K562 (cell line): ENCODE measurements around the gene TAS2R43. TPM values are rescaled to one million over a fixed set of nuclear protein-coding genes. Genes with fewer than 3 reads are reported as not detected.

ENCODE experiments used
- ATAC-seq: fragments of 200-7000 bp; cut with Tn5 transposase; 3 replicates; pipeline ENCODE4 v1.9.1; 2020; ENCODE audit warnings: moderate library complexity
- BruUV-seq: library from RNA; stranded (reverse); fragments of 400-500 nt; replicated peaks from 2 replicates; lab custom pipeline; 2021; lab: Mats Ljungman, UMichigan
- CTCF ChIA-PET: fragments of 300-600 bp; formaldehyde crosslinking; extraction: SDS; loops from one replicate; lab custom pipeline; 2021; ENCODE audit warnings: low intra/inter-chr PET ratio; lab: Yijun Ruan, JAX
- POLR2A ChIA-PET: fragments of 300-600, 350-650 bp; sonication (Branson Sonifier 250); formaldehyde crosslinking; extraction: SDS; loops from one replicate; lab custom pipeline; 2021; ENCODE audit warnings: antibody characterized with exemption, inconsistent platforms; lab: Yijun Ruan, JAX
- DNase-seq, 4 experiments: peaks; one replicate each; pipeline versions ENCODE4 v3.0.0 to v3.0.0-alpha.2; 2011 to 2018; ENCODE audit warnings: low spot score in 3 of 4, mixed read lengths in 3 of 4; ENCODE audit errors: extremely low read depth in 1 of 4
- FAIRE-seq: peaks from 2 replicates; lab custom pipeline; 2011; peaks lifted over from hg19 to GRCh38; lab: Jason Lieb, UNC
- H2AFZ ChIP-seq: 2 replicates; pipeline ENCODE4 v1.6.0; 2011; ENCODE audit warnings: low read depth, low read length, control low read depth, inconsistent platforms
- H3K27ac ChIP-seq: fragments of 200-600 bp; 3 replicates; pipeline ENCODE4 v1.8.0; 2011; ENCODE audit warnings: low read depth, mild to moderate bottlenecking, control low read depth, inconsistent platforms, low read length, moderate library complexity, mixed read lengths; ENCODE audit errors: extremely low read depth
- H3K27me3 ChIP-seq, 2 experiments: fragments of 300-600 bp in 1 of 2; 2 replicates in 1 of 2; 3 replicates in 1 of 2; pipeline versions ENCODE4 v1.6.0 to v1.8.0; 2011; ENCODE audit warnings: inconsistent platforms in 2 of 2, low read length in 2 of 2, mild to moderate bottlenecking in 1 of 2, mixed read lengths in 1 of 2, moderate library complexity in 1 of 2; ENCODE audit not compliant: control insufficient read depth in 2 of 2, insufficient read depth in 2 of 2
- H3K36me3 ChIP-seq: fragments of 300-600 bp; 3 replicates; pipeline ENCODE4 v1.8.0; 2011; ENCODE audit warnings: mild to moderate bottlenecking, low read length, inconsistent platforms; ENCODE audit not compliant: control insufficient read depth, insufficient read depth
- H3K4me1 ChIP-seq, 2 experiments: fragments of 200-600 bp in 1 of 2; replicated peaks in 1 of 2; 2 replicates in 1 of 2; 3 replicates in 1 of 2; pipeline versions ENCODE4 v1.5.1 to v1.8.0; 2011; ENCODE audit warnings: inconsistent platforms in 2 of 2, low read length in 2 of 2, mild to moderate bottlenecking in 1 of 2, mixed read lengths in 1 of 2, moderate library complexity in 1 of 2; ENCODE audit not compliant: control insufficient read depth in 2 of 2, insufficient read depth in 2 of 2
- H3K4me2 ChIP-seq: 2 replicates; pipeline ENCODE4 v1.6.1; 2011; ENCODE audit warnings: low read length, control low read depth, inconsistent platforms, mixed read lengths; ENCODE audit not compliant: insufficient read depth
- H3K4me3 ChIP-seq: fragments of 200-600 bp; sonication (generic), shearing (Covaris generic); 2 replicates; pipeline ENCODE4 v1.5.1; 2016; ENCODE audit warnings: control low read depth, inconsistent platforms
- H3K79me2 ChIP-seq: fragments of 200-600 bp; 3 replicates; pipeline ENCODE4 v1.8.0; 2011; ENCODE audit warnings: low read length, inconsistent platforms; ENCODE audit not compliant: control insufficient read depth, insufficient read depth
- H3K9ac ChIP-seq, 2 experiments: 2 replicates each; pipeline versions ENCODE4 v1.6.0 to v1.6.1; 2011; ENCODE audit warnings: low read depth in 2 of 2, low read length in 2 of 2, control low read depth in 1 of 2, inconsistent platforms in 1 of 2, mild to moderate bottlenecking in 1 of 2, mixed read lengths in 1 of 2; ENCODE audit not compliant: insufficient read depth in 1 of 2
- H3K9me1 ChIP-seq: one replicate; pipeline ENCODE4 v1.6.0; 2011; ENCODE audit warnings: inconsistent platforms, mild to moderate bottlenecking, low read length, moderate library complexity; ENCODE audit not compliant: control insufficient read depth, insufficient read depth
- H3K9me3 ChIP-seq: replicated peaks from 2 replicates; pipeline ENCODE4 v1.5.1; 2011; ENCODE audit warnings: low read depth, low read length, inconsistent platforms; ENCODE audit not compliant: control insufficient read depth, insufficient read depth
- H4K20me1 ChIP-seq: replicated peaks from 2 replicates; pipeline ENCODE4 v1.6.1; 2011; ENCODE audit warnings: low read length, inconsistent platforms, mixed read lengths; ENCODE audit not compliant: control insufficient read depth, insufficient read depth
- EP300 ChIP-seq: IDR thresholded peaks from 2 replicates; pipeline ENCODE4 v1.6.1; 2012; ENCODE audit warnings: low read length, improper control_type of control experiment
- ETV6 ChIP-seq, 3 experiments: fragments of 150-350 bp in 1 of 3; sonication (generic) in 1 of 3; formaldehyde crosslinking in 1 of 3; IDR thresholded peaks; 2 replicates each; pipeline versions ENCODE4 v1.6.1 to v1.8.0; 2014 to 2022; ENCODE audit warnings: borderline replicate concordance in 2 of 3, low read depth in 2 of 3, antibody characterized with exemption in 1 of 3, low read length in 1 of 3, mild to moderate bottlenecking in 1 of 3, missing genetic modification reagents in 1 of 3
- FUS ChIP-seq: fragments of 200-400 bp; formaldehyde crosslinking; optimal IDR thresholded peaks from 2 replicates; pipeline ENCODE3; 2017; ENCODE audit warnings: low read depth, low read length
- HOXB6 ChIP-seq: fragments of 250-450 bp; sonication (Bioruptor Pico); IDR thresholded peaks from 2 replicates; pipeline ENCODE4 v1.5.1; 2022; ENCODE audit warnings: mild to moderate bottlenecking, borderline replicate concordance
- MYBL2 ChIP-seq, 2 experiments: fragments of 450-650 bp in 1 of 2; sonication (generic) in 1 of 2; formaldehyde crosslinking in 1 of 2; IDR thresholded peaks; 2 replicates each; pipeline versions ENCODE4 v1.6.1 to v1.8.1; 2017 to 2022; ENCODE audit warnings: borderline replicate concordance in 1 of 2, inconsistent platforms in 1 of 2, low read depth in 1 of 2, mild to moderate bottlenecking in 1 of 2, missing genetic modification reagents in 1 of 2, moderate library complexity in 1 of 2
- WGBS: fragments of 100-300 bp; shearing (Covaris generic); methylation state at CpG from one replicate; pipeline ENCODE4 v1.1.6; 2016; ENCODE audit warnings: low coverage, mixed read lengths; ENCODE audit not compliant: insufficient coverage; ENCODE audit errors: missing lambda C conversion rate; 5-methylcytosine and 5-hydroxymethylcytosine counted together
- in situ Hi-C: fragments of 300-500 bp; cut with MboI; formaldehyde crosslinking; loops from 4 replicates; pipeline ENCODE4 v1.15.0; 2018; ENCODE audit warnings: inconsistent platforms, mixed read lengths
- intact Hi-C: fragments of 100-400 bp; cut with micrococcal nuclease; formaldehyde crosslinking; loops from 2 replicates; pipeline ENCODE4 v1.14.2; 2022
- polyA plus RNA-seq, 8 experiments: library from polyadenylated mRNA; depleted of rRNA in 4 of 8; stranded (reverse) in 5 of 8; unstranded in 3 of 8; fragments of >200 nt; fragmentation: Nextera tagmentation in 2 of 8; fragmentation: Illumina TruSeq in 1 of 8; extraction: Ambion mirVana in 2 of 8; extraction: Trizol in 1 of 8; gene quantifications; 2 replicates each; pipeline versions ENCODE4 v1.2.1 to v1.2.3, GENCODE V29; 2011 to 2014; ENCODE audit warnings: inconsistent platforms in 1 of 8, missing spikeins in 1 of 8
- total RNA-seq, 7 experiments: library from RNA; depleted of rRNA in 6 of 7; stranded (reverse); fragments of >200 nt in 6 of 7; fragmentation: Illumina TruSeq in 2 of 7; extraction: Trizol in 2 of 7; gene quantifications; 2 replicates each; pipeline versions ENCODE4 v1.2.1 to v1.2.3, GENCODE V29; 2011 to 2021; ENCODE audit warnings: low replicate concordance in 1 of 7
- TF ChIP-seq, protein P1 (sequence below): fragments of 250-450 bp; sonication (Bioruptor Pico); IDR thresholded peaks from 2 replicates; pipeline ENCODE4 v1.4.0; 2020; ENCODE audit warnings: mild to moderate bottlenecking, moderate library complexity, borderline replicate concordance
- TF ChIP-seq, protein P2 (sequence below): IDR thresholded peaks from 3 replicates; pipeline ENCODE4 v1.6.1; 2011; ENCODE audit warnings: borderline replicate concordance, mild to moderate bottlenecking, moderate library complexity; ENCODE audit not compliant: insufficient read length; ENCODE audit errors: extremely low read depth

Gene TAS2R43
- total and polyA plus RNA-seq, 9 of the 15 experiments (the other 6 are each of a cell fraction or from before 2014, with no cell fraction given): not detected

DNA sequence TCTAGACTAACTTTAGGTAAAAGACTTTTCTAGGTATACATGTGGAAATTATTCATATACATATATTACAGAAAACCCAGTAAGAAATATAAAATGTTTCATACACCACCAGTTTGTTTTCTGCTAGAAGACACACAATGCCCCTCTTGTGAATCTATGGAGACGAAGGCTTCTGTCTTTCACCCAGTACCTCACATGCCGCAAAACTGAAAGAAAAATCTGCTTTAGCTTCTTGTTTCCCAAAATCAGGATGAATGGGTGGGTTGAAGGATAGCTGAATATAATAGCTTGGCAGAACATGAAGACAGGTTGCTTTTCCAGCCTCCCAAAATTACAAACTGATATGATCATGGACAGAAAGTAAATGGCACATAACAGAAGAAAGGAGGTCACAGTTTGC is 41.0 kb upstream of the TAS2R43 start (continued):
- TF ChIP-seq, protein P1, sequence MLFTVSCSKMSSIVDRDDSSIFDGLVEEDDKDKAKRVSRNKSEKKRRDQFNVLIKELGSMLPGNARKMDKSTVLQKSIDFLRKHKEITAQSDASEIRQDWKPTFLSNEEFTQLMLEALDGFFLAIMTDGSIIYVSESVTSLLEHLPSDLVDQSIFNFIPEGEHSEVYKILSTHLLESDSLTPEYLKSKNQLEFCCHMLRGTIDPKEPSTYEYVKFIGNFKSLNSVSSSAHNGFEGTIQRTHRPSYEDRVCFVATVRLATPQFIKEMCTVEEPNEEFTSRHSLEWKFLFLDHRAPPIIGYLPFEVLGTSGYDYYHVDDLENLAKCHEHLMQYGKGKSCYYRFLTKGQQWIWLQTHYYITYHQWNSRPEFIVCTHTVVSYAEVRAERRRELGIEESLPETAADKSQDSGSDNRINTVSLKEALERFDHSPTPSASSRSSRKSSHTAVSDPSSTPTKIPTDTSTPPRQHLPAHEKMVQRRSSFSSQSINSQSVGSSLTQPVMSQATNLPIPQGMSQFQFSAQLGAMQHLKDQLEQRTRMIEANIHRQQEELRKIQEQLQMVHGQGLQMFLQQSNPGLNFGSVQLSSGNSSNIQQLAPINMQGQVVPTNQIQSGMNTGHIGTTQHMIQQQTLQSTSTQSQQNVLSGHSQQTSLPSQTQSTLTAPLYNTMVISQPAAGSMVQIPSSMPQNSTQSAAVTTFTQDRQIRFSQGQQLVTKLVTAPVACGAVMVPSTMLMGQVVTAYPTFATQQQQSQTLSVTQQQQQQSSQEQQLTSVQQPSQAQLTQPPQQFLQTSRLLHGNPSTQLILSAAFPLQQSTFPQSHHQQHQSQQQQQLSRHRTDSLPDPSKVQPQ (CRISPR knock-in tag): no peak

DNA sequence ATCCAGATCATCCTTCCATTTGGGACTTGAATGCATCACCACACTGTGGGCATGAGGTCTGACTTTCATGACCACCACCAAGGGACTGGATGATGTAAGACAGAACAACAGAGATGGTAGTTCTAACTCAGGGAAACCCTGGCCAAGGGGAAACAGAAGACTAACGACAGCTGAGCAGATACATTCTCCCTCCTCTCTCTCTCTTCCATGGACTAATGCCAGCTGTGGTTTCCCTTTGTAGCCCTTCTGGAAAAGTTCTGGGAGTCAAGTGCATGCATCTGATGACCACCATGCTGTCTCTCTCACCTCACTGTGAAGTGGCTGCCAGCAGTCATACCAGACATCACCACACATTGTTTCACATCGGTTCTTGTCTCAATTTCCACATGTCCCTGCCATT is 38.9 kb upstream of the TAS2R43 start:
- no TSS peak for BruUV-seq
- no peak for ATAC-seq
- 0% methylated on average over 1 of the region's 2 CpGs for WGBS

More for the DNA sequence above, 38.9 kb upstream of the TAS2R43 start:
- Histone ChIP-seq H3K79me2 (peaks cover 39% of the 10 kb centered on the region), H3K9me1 (no peaks in the 10 kb centered on the region), H3K9ac (no peak overlapping the region), H3K27me3 (no peaks in the 10 kb centered on the region), H3K4me1 (no peaks in the 10 kb centered on the region), H3K27ac (no peak overlapping the region), H3K36me3 (no peaks in the 10 kb centered on the region), H2AFZ (no peak overlapping the region), H3K9me3 (no peaks in the 10 kb centered on the region), H3K4me3 (no peak overlapping the region), H3K4me2 (no peak overlapping the region), H4K20me1 (no peaks in the 10 kb centered on the region)
- CTCF ChIA-PET: no interaction called here
- no peak for DNase-seq
- in situ Hi-C loops (no loop called here), intact Hi-C loops (no loop called here)
- FAIRE-seq: no peak
- TF ChIP-seq MYBL2 (IDR thresholded peaks at IDR 0.05; ENCODE audit: low read depth): no peak
- no peak for TF ChIP-seq MYBL2 (CRISPR knock-in tag; IDR thresholded peaks at IDR 0.05; ENCODE audit: borderline replicate concordance)
- TF ChIP-seq HOXB6 (CRISPR knock-in tag): no peak
- TF ChIP-seq EP300: no peak
- TF ChIP-seq, protein P2, sequence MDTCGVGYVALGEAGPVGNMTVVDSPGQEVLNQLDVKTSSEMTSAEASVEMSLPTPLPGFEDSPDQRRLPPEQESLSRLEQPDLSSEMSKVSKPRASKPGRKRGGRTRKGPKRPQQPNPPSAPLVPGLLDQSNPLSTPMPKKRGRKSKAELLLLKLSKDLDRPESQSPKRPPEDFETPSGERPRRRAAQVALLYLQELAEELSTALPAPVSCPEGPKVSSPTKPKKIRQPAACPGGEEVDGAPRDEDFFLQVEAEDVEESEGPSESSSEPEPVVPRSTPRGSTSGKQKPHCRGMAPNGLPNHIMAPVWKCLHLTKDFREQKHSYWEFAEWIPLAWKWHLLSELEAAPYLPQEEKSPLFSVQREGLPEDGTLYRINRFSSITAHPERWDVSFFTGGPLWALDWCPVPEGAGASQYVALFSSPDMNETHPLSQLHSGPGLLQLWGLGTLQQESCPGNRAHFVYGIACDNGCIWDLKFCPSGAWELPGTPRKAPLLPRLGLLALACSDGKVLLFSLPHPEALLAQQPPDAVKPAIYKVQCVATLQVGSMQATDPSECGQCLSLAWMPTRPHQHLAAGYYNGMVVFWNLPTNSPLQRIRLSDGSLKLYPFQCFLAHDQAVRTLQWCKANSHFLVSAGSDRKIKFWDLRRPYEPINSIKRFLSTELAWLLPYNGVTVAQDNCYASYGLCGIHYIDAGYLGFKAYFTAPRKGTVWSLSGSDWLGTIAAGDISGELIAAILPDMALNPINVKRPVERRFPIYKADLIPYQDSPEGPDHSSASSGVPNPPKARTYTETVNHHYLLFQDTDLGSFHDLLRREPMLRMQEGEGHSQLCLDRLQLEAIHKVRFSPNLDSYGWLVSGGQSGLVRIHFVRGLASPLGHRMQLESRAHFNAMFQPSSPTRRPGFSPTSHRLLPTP: no peak
- no peak for TF ChIP-seq FUS
- TF ChIP-seq ETV6 (IDR thresholded peaks at IDR 0.05; ENCODE audit: borderline replicate concordance in 1 of 2, low read depth in 2 of 2, low read length in 1 of 2): no peak
- TF ChIP-seq ETV6 (CRISPR knock-in tag; IDR thresholded peaks at IDR 0.05; ENCODE audit: borderline replicate concordance): no peak
- POLR2A ChIA-PET: no interaction called here
